Brain microvascular endothelial cell (primary cell): ENCODE measurements around the gene NBAS.

Source experiments
- DNase-seq: peaks from one replicate; pipeline ENCODE4 v3.0.0-alpha.2; 2020
- H3K27ac ChIP-seq: fragments of 250-450 bp; sonication (Bioruptor Pico); 2 replicates; pipeline ENCODE4 v1.5.1; 2020; ENCODE audit warnings: mild to moderate bottlenecking, moderate library complexity
- H3K27me3 ChIP-seq: fragments of 250-450 bp; sonication (Bioruptor Pico); replicated peaks from 2 replicates; pipeline ENCODE4 v1.5.1; 2020; ENCODE audit warnings: mild to moderate bottlenecking
- H3K36me3 ChIP-seq: fragments of 250-450 bp; sonication (Bioruptor Pico); replicated peaks from 2 replicates; pipeline ENCODE4 v1.5.1; 2020; ENCODE audit warnings: mild to moderate bottlenecking
- H3K4me3 ChIP-seq: 2 replicates; pipeline ENCODE4 v1.5.1; 2011; ENCODE audit warnings: low read depth, mild to moderate bottlenecking, control low read depth, low read length, moderate library complexity
- in situ Hi-C: cut with HindIII; loops from 2 replicates; pipeline ENCODE4 v1.10.0; 2017; ENCODE audit warnings: low sequenced_read_pairs, low pct_ligation_motif_present
- TF ChIP-seq, protein P1 (sequence below): IDR thresholded peaks from 2 replicates; pipeline ENCODE4 v1.5.1; 2011; ENCODE audit warnings: low read depth, mild to moderate bottlenecking, moderate library complexity, low read length, control low read depth, inconsistent platforms; ENCODE audit errors: missing control alignments

Gene NBAS

DNA sequence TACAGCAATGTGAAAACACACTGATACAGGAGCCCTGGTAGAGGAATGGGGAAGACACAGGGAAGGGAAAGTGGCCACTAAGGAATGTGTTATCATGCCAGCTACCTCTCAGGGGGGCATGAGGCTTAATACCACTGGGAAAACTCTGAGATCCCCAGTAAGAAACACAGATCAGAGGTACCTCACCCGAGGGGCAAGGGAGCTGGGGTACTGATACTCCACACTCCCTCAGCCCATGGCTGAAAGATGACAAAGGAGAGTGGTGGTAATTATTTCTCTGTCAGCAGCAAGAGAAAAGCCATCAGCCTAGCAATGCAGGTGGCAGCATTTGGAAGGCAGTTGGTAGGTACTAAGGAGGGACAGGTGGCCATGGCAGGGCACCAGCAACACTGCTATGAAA, 434.8 kb downstream of the NBAS start:
- H3K36me3 ChIP-seq: no peaks in the 10 kb centered on the region
- TF ChIP-seq, protein P1, sequence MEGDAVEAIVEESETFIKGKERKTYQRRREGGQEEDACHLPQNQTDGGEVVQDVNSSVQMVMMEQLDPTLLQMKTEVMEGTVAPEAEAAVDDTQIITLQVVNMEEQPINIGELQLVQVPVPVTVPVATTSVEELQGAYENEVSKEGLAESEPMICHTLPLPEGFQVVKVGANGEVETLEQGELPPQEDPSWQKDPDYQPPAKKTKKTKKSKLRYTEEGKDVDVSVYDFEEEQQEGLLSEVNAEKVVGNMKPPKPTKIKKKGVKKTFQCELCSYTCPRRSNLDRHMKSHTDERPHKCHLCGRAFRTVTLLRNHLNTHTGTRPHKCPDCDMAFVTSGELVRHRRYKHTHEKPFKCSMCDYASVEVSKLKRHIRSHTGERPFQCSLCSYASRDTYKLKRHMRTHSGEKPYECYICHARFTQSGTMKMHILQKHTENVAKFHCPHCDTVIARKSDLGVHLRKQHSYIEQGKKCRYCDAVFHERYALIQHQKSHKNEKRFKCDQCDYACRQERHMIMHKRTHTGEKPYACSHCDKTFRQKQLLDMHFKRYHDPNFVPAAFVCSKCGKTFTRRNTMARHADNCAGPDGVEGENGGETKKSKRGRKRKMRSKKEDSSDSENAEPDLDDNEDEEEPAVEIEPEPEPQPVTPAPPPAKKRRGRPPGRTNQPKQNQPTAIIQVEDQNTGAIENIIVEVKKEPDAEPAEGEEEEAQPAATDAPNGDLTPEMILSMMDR: no peak
- no peak overlapping the region for H3K4me3 ChIP-seq
- in situ Hi-C loops: no loop called here
- H3K27me3 ChIP-seq: no peaks in the 10 kb centered on the region
- DNase-seq: no peak
- no peak overlapping the region for H3K27ac ChIP-seq

DNA sequence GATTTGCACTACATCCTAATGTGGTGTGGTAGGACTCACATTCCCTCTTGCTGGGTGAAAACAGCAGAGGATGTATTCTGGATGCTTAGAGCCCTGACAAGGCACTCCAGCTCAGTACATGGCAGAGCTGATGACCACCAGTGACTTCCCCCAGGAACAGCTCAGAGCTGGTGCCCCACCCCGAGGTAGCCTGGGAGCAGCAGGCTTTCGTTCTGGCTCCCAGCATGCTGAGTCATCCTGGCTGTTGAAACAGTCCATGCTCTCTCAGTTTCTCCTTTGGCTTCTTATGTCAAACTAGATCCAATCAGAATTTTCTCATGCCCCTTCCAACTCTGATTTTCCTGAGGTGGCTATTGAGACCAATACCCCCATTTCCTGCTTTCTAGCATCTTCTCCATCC, 438.2 kb downstream of the NBAS start:
- H3K27ac ChIP-seq: no peak overlapping the region
- in situ Hi-C loops: no loop called here
- no peaks in the 10 kb centered on the region for H3K27me3 ChIP-seq
- H3K4me3 ChIP-seq: no peak overlapping the region
- TF ChIP-seq, protein P1: no peak
- DNase-seq: no peak
- no peaks in the 10 kb centered on the region for H3K36me3 ChIP-seq

DNA sequence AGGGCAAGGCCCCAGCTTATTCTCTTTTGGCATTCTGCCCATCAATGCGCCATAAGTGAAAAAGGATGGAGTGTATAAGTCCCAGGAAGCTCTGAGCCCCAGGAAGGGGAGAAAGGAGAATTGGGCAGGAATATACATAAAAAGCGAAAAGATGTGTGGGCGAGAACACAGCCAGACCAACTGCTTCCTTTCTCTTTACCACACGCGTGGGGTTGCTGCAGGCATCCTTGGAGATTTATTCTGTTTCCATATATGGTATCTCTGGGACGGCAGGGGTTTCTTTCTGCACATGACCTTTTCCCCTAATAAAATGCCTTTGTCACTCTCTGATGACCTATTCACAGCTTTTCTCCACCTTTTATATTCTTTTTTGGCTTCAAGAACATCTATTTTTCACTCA, 440.5 kb downstream of the NBAS start:
- DNase-seq: no peak
- in situ Hi-C loops: no loop called here
- H3K27me3 ChIP-seq: no peaks in the 10 kb centered on the region
- TF ChIP-seq, protein P1: no peak
- no peak overlapping the region for H3K27ac ChIP-seq
- no peak overlapping the region for H3K4me3 ChIP-seq
- no peaks in the 10 kb centered on the region for H3K36me3 ChIP-seq

DNA sequence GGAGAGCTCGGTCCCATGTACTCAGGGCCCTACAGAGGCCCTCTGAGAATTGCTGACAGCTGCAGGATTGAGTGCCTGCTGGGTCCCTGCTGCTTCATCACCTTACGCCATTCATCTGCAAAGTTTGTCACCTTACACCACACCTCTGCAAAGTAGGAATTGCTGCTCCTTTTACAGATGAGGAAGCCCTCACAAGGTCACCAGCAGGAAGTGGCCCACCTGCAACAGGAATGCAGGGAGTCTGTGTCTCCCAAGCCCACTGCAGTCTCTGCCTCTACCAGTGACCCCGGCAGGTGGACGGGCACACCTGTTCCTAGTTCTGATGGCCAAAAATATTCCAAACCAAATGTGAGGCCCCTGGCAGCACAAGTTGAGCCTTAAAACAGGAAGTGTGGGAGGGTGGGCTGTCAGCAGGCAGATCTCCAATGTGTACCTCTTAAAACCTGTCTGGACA, 441.4 kb downstream of the NBAS start:
- in situ Hi-C loops: no loop called here
- no peak for DNase-seq
- Histone ChIP-seq H3K4me3 (no peak overlapping the region), H3K27me3 (no peaks in the 10 kb centered on the region), H3K27ac (no peak overlapping the region), H3K36me3 (no peaks in the 10 kb centered on the region)
- TF ChIP-seq, protein P1: no peak

DNA sequence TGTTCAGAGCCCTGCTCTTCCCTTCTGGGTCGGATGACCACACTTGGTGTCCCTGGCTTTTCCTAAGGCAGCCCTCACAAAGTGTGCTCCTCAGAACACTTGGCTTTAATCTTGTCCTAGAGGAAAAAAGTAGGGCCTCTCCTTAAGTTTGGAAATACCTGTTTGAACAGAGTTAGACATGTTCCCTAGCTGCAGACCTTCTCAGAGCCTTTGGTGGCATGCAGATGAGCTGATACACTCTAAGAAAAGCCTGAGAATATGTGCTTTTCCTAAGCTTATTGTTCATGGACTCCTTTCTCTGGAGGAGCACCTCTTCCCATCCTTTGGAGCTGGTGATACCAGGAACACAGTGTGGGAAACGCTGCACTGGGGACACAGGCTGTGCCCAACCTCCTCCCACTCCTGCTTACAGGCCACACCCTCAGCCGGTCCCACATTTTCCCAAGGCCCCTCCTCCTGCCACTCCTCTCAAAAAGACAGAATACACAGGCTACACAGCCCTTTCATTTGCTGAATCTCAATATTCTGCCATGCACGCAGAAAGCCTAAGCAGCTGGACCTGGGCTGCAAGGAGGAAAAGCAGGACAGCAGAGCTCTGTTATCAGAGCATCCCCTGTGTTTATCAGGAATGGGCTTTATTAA, 443.6 kb downstream of the NBAS start:
- Histone ChIP-seq H3K4me3 (no peak overlapping the region), H3K36me3 (no peaks in the 10 kb centered on the region), H3K27me3 (no peaks in the 10 kb centered on the region), H3K27ac (no peak overlapping the region)
- in situ Hi-C loops: no loop called here
- no peak for DNase-seq
- TF ChIP-seq, protein P1: no peak
